HG02623 (cell line): ENCODE results near the gene CDC5L.

Source experiments
- ATAC-seq: cut with Tn5 transposase; IDR thresholded peaks from one replicate; pipeline ENCODE4 v1.9.1; 2021; ENCODE audit warnings: moderate library complexity; ENCODE audit not compliant: unreplicated experiment

CDC5L gene

DNA sequence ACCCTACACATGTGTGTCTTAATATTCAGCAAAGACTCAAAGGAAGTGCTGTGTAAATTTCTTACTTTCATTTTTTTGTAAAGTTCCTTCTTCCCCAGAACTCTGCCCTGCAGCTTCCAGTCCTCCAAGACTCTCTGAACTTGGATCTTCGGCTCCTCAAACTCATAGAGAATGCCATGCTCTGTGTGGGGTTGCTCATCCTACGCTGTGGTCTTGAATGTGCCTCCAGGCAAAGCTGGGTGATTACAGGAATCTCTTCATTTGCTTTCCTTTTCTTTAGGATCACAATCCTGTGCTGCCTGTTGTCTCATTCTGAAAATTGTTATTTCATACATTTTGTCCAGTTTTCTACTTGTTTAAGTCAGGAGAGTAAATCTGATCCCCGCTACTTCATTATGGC is 14.5 kb upstream of the CDC5L start:
- ATAC-seq: no peak

DNA sequence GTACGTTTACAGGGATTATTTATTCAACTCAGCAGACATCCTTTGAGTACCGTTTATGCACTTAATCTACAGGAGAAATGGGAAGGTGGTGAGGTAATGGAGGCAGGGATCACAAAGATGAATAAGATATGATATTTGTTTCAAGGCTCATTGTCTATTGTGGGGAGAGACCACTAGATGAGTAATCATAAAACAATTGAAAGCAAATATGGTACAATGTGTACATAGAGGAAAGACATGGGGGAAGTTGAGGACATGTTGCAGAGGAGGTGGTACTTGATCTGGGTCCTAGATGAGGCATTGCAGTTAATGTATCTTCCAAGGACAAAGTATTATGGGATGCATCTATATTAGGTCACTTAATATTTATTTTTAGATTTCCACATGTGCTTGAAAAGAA is 13.7 kb upstream of the CDC5L start:
- ATAC-seq: no peak

DNA sequence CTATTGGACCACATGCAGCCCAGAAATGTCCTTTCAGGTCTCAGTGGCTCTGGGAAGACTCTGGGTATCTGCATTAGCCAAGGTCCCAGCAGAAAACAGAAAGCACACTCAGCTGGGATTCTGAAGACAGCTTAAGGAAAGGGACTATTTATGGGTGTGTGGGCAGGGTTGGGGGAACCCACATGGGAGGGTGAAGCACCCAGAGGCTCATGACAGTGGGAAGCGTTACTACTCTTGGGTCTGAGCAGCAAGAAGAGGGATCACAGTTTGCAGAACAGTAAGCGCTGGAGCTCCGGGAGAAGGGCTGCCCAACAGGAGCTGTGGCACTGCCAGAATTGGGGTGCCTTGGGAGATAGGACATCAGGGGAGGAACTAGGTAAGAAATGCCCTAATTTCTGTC is 12.4 kb upstream of the CDC5L start:
- ATAC-seq: no peak

DNA sequence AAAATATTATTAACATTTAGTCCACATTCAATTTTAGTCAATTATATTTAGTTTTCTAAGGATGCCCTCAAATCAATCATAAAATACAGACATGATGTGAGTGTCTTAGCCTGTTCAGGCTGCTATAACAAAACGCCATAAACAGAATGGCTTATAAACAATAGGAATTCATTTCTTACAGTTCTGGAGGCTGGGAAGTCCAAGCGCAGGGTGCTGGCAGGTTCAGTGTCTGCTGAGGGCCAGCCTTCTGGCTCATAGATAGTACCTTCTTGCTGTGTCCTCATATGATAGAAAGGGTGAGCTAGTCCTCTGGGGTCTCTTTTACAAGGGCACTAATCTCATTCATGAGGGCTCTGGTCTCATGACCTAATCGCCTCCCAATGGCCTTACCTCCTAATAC is 10.0 kb upstream of the CDC5L start:
- no peak for ATAC-seq

DNA sequence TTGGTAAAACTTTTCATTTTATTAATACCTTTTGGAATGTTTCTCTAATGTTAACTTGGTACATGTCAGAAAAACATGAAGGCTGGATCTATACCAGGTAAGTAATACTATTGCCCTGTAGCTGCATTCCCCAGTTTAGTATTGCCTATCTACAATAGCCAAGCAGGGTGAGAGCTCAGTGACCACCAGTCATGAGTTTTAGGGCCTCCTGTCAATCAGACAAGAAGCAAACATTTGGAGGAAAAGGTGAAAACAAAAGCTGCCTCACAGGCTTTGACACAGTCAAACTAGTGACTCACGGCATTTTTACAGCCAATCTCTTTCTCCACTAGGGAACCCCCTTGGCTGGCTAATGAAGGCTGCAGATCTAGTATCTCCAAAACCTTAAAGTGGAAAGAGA is 9.5 kb upstream of the CDC5L start:
- ATAC-seq: no peak

DNA sequence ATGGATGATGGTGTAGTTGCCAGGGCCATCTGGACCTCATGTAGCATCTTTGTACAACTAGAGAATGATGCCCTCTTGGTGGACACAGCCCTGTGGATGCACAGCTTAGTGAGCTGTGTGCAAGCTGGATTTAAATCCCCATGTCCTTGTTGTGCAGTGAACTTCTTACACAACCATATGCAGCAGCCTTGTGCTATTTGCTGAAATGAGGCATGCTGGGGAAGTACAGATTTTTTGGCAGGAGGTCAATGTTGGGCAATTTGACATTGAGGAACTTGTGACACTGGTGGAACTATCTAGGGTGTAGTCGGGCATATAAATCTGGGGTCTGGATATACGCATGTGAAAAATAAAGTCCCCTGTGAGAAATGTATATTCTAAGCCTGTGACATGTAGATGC is 5.8 kb upstream of the CDC5L start:
- ATAC-seq: no peak

DNA sequence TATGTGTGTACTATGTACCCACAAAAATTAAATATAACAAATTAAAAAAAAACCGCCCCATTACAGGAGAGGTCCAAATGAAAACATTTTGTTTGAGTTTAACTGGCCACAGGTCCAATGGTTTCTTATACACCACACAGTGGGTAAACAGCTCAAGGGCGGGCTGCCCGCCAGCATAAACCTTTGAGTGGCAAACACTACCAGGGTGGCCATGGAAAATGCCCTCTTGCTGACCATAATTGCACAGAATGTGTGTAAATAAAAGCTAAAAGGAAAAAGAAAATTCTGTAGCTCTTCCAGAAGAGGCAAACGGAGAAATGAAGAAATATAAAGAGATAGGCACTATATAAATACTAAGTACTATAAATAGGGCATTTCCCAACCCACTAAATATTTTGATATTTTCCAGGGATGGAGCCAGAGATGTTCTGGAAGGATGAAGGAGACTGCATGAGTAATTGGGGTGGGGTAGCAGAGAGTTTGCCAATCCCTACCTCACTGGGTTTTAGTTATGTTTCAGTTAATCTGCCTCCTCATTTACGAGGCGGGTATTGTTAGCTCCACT is 1.1 kb upstream of the CDC5L start:
- ATAC-seq: no peak

DNA sequence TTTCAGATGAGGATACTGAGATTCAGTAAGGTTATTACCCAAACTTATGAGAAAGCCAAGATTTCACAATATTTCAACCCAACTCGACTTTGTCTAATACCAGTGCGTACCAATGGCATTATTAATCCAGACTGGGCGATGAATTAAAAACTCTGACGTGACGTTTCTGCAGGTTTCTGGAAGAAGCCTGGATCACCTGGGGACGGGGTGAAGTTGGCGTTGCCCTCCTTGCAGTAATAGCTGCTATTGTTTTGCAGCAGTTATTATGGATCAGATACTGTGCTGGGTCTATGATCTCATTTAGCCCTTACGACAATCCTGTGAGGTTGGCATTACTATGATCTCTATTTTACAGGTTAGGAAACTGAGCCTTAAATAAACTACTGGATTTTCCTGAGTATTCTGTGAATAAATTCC is 569 bp upstream of the CDC5L start:
- no peak for ATAC-seq

DNA sequence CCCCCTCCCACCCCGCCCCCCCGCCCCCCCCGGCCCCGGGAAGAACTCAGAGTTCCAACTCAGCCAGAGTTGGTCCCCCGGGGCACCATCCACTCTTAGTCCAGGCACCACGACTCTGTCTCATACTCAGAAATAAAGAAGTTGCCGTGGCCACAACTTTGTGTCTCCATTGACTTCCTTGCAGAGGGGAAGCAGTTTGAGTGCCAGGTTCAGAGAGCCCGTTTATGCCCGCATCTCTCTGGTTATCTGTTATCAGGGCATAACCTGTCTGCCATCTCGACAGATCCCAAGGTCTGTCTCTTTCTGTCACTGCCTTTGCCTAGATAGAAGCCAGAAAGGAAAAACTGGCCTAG is 605 bp downstream of the CDC5L start:
- no peak for ATAC-seq

DNA sequence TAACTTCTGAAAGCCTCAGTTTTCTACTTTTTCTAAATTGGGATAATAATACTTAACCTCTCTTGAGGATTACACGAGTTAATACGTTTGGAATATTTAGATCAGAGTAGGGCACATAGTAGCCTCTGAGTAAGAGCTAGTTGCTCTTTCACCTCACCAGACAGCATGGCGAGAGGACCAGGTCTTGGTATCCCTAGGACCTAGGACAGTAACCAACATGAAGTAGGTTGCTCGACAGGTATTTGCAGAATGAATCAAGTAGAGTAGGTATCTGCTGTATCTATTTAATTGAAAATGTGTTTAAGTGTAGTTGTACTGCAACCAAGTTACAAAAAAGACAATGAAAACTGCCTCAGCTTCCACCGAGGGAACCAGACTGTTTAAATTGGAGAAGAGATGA is 1.4 kb downstream of the CDC5L start:
- ATAC-seq: no peak

DNA sequence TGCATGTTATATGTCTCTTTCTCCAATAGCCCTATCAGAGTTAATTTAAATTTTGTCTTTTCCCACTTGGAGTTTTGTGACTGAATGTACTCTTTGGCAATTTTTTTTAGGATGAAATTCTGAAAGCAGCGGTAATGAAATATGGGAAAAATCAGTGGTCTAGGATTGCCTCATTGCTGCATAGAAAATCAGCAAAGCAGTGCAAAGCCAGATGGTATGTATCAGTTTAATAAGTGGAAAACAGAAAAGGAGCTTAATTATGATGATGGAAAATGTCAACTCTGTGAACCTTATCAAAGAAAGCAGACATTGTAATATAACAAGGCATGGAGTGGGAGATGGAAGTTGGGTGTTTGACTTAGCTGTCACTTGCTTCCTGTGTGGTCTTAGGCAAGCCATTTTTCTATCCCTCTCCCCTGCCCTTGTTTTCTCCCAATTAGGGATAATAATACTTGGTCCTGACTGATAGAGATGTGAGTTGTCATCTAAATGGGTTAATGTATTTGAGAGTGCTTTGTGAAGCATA is 2.7 kb downstream of the CDC5L start:
- ATAC-seq: no peak

DNA sequence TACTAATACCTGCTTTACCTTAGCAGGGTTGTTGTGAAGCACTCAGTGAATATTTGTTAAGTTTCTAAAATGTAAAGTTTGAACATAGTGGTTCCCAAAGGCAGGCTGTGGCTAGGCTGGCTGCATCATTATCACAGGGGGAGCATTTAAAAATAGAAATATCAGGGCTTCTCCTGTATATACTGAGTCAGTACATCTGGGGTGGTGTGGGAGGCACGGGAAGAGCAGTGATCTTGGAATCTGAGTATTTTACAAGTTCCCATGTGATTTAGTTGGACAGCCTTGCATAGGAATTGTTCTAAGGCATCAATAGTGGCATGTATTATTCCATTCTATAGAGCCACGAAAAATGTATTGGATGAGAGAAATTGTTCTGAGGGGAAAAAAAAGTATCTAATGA is 8.0 kb downstream of the CDC5L start:
- ATAC-seq: no peak

DNA sequence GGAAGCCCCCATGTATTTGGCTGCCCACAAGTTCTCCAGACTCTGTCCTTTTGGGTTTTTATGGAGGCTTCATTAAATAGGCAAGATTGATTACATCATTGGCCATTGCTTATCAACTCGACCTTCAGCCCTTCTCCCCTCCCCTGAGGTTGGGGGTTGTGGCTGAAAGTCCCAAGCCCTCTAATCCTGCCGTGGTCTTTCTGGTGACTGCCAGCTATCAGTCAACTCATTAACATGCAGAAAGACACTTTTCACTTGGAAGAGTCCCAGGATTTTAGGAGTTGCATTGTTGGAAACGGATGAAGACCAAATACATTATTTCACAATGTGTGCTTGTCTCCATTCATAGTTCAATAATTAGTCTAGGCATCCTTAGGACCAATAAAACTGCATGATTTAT is 9.5 kb downstream of the CDC5L start:
- ATAC-seq: no peak

DNA sequence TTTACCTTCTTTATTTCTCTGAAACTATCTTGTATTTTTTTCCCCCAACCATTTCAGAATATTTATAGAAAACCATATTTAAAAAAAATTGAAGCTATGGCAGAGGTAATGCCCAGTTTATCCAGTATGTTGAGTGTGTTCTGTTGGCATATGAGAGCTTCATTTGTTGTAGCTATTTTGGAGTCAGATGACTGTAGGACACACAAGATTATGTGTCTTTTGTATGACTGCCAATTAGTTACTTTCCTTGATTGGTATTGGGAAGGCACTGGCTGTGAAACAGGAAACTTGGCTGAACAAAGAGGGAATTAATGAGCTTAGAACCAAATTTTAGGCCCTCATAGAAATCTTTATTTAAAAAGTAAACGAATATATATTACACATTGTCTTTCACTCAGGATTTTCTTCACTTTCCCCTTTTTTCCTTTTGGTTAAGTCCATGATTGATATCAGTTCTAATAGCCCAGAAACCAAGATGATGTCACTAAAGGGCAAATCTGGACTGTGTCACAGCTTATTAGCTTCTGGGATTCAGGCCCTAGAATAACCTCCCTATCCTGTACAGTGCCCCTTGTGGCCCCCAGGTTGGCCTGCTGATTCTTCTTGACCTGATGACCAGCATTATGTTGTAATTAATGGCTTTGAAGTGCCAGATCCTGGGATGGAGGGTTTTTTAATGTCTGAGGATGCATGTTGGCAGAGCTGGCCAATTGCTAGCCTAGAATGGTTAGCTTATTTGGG is 10.1 kb downstream of the CDC5L start:
- ATAC-seq: no peak

DNA sequence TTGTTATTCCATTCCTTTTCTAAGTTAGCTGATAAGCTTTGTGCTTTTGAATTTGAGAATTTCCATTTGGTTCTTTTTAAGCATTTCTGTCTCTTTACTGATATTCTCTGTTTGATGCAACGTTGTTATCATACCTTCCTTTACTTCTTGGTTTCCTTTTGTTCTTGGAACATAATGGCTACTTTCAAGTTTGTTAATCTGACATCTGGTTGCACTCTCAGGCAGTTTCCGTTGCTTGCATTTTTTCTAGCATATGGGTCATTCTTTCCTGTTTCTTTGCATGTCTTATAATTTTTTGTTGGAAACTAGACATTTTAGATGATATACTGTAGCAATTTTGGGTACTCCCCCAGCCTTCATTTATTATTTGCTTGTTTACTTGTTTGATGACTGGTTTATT is 12.5 kb downstream of the CDC5L start:
- ATAC-seq: no peak

DNA sequence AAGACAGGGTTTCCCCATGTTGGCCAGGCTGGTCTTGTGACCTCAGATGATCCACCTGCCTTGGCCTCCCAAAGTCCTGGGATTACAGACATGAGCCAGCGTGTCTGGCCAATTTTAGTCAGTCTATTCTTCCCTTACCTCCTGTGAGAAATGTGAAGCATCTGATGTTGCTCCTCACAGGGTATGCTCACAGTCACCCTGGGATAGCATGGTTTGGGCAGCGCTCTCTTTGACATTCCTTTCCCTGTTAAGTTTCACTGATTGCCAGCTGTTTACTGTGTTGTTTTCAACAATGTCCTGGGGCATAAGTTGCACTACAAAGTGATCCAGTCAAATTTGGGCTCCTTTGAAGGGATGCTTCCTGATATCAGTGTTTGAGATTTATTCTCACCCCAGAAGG is 13.1 kb downstream of the CDC5L start:
- no peak for ATAC-seq

DNA sequence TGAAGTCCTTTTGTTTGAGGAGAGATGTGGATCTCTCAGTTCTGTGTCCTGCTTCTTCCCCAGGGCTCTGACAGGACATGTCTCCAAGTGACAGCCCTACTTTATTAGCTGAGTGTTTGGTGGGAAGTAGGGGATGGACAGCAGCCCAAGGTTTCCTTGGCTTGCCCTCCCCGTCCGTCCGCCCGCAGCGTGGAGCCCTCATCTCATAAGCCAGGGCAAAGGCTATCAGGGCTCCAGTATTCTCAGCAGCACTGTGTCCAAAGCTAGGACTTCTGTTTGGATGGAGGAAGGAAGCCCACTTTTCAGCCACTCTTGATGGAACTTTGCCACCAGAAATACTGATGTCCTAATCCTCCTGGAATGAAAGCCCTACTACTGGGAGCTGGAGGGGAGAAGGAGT is 13.6 kb downstream of the CDC5L start:
- no peak for ATAC-seq

DNA sequence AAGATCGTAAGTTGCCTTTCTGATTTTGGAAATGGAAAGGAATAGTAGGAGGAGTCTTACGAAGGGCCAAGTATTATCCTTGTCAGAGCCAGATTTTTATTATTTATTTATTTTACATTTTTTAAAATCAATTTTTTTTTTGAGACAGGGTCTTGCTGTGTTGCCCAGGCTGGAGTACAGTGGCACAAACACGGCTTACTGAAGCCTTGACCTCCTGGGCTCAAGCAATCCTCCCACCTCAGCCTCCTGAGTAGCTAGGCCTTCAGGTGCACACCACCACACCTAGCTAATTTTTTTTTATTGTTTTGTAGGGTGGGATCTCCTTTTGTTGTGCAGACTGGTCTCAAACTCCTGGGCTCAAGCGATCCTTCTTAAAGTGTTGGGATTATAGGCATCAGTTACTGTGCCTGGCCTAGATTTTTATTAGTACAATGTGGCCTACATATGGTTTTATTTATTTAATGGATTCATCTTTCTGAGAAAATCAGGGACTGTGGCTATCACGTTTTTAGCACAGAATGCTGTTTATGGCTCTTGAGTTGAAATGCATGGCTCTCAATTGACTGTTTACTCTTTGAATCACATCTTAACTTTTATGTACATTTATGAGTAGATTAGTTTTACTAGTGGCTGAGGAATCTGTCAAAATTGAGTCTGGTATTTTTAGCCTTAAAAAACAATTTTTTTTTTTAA is 16.7 kb downstream of the CDC5L start:
- no peak for ATAC-seq

DNA sequence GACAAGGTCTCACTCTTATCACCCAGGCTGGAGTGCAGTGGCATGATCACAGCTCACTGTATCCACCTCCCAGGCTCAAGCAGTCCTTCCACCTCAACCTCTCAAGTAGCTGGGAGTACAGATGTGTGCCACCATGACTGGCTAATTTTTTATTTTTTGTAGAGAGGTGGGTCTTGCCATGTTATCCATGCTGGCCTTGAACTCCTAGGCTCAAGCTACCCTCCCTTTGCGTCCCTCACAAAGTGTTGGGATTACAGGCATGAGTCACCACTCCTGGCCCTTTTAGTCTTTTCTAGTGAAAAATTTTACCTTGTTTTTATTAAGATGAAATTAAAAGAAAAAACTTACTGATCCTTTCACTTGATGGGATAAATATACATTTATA is 17.2 kb downstream of the CDC5L start:
- no peak for ATAC-seq

DNA sequence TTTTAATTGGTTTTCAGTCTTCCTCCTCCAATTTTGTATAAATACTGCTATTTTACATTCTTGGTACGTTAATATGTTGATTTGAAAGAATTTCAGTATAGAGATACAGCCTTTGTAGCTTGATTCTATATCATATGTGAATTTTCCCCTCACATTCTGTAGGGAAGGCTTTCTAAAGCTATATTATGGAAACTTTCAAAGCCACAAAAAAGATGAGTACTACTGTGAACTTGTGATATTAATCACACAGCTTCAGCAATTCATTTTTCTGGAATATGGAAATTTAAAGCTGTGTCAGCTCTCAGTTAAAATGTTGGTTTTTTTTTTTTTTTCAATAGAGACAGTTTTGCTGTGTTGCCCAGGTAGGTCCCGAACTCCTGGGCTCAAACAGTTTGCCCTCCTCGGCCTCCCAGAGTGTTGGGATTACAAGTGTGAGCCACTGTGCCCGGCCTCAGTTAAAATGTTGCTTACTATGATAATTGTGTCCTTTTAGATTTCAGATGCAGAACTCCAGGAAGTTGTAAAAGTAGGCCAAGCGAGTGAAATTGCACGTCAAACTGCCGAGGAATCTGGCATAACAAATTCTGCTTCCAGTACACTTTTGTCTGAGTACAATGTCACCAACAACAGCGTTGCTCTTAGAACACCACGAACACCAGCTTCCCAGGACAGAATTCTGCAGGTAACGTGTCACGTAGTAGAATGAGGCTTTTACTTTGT is 20.6 kb downstream of the CDC5L start:
- ATAC-seq: no peak

DNA sequence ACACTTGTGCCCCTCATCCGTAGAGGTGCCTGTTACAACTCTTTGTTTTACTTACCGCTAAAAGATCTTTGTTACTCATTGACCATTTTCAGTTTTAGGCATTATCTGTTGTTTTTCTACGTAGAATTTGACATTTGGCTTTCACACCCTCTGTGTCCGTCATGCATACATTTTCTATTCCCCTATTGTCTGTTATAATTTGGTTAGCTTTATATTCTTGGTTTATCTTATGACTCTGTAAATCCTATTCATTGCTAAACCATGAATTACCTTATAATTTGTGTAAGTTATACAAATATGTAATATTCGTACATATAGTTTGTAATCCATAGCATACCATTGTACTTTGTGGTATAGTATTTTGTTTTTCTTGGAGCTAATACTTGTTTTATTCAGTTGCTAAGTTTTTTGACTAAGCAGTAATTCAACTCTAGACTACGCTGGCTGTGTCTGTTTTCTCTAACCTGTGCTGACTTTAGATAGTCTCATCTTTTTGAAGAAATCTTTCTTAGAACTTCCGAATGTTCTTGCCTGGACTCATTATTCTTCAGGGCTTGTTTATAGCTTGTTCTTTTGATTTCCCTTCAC is 21.8 kb downstream of the CDC5L start:
- no peak for ATAC-seq
